ENCODE measurements around the gene ASL.
"Not testable (repeated sequence)": the region's sequence is repeated elsewhere in the genome, so short reads cannot be mapped to it uniquely, and the experiment has no call there.

ASL gene

DNA sequence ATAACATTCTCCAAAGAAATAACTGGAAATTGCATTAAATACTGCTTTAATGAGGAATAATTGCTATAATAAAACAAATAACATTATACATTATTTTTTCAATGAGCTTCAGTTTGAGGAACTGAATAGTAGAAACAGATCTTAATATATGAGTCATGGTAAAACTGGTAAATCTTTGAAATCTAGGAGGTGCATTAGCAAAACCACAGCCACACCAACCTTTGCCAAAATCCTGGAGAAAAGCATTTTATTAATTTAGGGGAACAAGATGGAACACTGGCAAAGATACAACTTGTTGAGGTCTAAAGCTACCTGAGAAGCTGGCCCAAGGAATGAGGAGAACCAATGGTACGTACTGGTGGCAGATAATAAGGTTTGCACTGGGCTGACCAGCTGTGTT, 5.4 kb upstream of the ASL start:
- no peak for DNase-seq
- Mint-ChIP-seq H3K4me1 (peaks cover 3% of the 10 kb centered on the region), H3K4me3 (no peak overlapping the region), H3K27ac (no peak overlapping the region), H3K27me3 (ENCODE audit: low read depth, poor library complexity) (peaks cover 17% of the 10 kb centered on the region), H3K36me3 (ENCODE audit: low read depth) (no peaks in the 10 kb centered on the region), H3K9me3 (peaks cover 13% of the 10 kb centered on the region)
- TF ChIP-seq, protein P1, sequence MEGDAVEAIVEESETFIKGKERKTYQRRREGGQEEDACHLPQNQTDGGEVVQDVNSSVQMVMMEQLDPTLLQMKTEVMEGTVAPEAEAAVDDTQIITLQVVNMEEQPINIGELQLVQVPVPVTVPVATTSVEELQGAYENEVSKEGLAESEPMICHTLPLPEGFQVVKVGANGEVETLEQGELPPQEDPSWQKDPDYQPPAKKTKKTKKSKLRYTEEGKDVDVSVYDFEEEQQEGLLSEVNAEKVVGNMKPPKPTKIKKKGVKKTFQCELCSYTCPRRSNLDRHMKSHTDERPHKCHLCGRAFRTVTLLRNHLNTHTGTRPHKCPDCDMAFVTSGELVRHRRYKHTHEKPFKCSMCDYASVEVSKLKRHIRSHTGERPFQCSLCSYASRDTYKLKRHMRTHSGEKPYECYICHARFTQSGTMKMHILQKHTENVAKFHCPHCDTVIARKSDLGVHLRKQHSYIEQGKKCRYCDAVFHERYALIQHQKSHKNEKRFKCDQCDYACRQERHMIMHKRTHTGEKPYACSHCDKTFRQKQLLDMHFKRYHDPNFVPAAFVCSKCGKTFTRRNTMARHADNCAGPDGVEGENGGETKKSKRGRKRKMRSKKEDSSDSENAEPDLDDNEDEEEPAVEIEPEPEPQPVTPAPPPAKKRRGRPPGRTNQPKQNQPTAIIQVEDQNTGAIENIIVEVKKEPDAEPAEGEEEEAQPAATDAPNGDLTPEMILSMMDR (IDR thresholded peaks at IDR 0.05) = no peak

DNA sequence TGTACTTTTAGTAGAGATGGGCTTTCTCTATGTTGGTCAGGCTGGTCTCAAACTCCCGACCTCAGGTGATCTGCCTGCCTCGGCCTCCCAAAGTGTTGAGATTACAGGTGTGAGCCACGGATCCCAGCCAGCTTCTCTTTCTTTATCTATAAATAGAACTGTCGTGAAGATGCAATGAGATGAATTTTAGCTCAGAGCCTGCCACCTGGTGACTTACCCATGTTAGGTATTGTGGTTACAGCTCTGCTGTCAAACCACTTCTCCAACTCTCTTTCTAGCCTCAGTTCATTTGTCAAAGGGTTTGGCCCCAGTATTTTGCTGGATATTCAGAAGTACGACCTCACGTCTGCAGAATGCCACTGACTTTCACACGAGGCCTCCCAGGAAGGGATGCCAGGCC, 3.4 kb upstream of the ASL start:
- H3K36me3 Mint-ChIP-seq (ENCODE audit: low read depth); H3K27ac Mint-ChIP-seq; H3K4me3 Mint-ChIP-seq; DNase-seq: not testable (repeated sequence)
- Mint-ChIP-seq H3K4me1 (peaks cover 12% of the 10 kb centered on the region), H3K27me3 (ENCODE audit: low read depth, poor library complexity) (peaks cover 17% of the 10 kb centered on the region), H3K9me3 (peaks cover 13% of the 10 kb centered on the region)

DNA sequence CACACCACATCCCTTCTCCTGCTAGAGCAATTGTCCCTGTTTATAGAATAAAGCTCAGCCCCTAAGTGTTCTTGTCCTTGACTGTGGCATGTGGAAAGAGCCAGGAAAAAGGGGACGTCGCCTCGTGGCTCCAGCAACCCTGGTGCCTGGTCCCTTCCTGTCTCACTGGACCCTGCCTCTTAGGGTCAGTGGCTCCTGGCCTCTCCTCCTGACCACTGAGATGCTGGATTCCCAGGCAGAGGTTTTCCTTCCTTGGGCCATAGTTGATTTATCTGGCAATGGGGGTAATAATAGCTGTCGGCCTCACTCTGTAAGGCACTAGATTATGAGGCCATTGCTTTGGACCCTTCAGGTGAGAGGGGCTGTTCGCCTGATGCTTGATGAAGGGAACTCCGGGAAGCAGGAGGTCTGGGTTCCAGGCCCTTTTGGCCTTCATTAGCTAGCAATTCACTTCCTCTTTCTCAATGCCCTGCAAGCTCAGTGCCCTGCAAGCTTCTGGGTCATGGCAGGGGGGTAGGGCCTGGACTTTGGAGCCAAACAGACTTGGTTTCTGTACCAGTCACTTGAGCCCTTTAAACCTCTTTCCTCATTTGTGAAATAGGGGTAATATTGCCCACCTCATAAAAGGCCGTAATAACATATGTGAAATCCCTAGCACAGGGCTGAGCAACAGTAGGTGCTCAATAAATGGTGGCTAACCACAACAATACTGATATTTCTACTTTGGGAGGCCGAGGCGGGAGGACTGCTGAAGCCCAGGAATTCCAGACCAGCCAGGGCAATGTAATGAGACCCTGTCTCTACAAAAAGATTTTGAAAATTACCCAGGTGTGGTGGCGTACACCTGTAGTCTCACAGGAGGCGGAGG, 1.1 kb downstream of the ASL start:
- Mint-ChIP-seq H3K27me3 (ENCODE audit: low read depth, poor library complexity) (peaks cover 11% of the 10 kb centered on the region), H3K4me1 (peaks cover 16% of the 10 kb centered on the region), H3K36me3 (ENCODE audit: low read depth) (no peaks in the 10 kb centered on the region), H3K27ac (peak overlapping the region; percentile 80), H3K9me3 (no peaks in the 10 kb centered on the region), H3K4me3 (peak overlapping the region; percentile 96)
- TF ChIP-seq, protein P1 (IDR thresholded peaks at IDR 0.05) = no peak
- DNase-seq = no peak

DNA sequence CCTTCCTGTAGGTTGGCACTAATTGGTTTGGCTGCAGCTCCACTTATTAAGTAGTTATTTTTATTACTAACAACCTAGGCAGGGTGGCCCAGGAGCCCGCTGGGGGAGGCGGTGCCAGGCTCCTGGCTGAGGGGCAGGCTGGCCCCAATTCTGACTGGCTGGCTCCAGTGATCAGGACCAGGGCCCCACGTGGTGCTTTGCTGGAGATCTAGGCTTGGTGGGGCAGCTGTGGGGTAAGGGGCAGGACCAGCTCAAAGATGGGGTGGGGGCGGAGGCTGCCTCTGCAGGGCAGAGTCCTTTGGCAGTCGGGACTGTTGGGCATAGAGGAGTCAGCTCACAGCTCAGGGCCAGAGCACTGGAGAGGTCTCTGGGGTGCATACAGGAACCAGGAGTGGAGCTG, 2.4 kb downstream of the ASL start:
- Mint-ChIP-seq H3K36me3 (ENCODE audit: low read depth) (peaks cover 10% of the 10 kb centered on the region), H3K9me3 (no peaks in the 10 kb centered on the region), H3K27ac (no peak overlapping the region), H3K4me1 (peaks cover 16% of the 10 kb centered on the region), H3K27me3 (ENCODE audit: low read depth, poor library complexity) (peaks cover 7% of the 10 kb centered on the region), H3K4me3 (peak overlapping the region; percentile 77)
- TF ChIP-seq, protein P1 (IDR thresholded peaks at IDR 0.05) = no peak
- DNase-seq = no peak

DNA sequence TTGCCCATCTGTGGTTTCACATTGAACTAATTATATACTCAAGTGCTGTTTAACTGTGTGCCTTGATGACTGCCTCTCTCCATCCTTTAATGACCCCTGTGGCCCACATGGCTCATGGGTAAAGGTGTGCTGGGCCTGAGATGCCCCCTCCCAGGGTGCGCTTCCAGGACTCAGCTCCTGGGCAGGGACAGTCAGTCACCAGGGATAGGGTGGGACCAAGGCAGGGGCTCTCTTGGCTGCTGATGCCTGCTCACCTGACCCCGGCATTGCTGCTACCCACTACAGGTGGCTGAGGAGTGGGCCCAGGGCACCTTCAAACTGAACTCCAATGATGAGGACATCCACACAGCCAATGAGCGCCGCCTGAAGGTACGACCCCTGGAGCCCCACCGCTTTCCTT, 6.5 kb downstream of the ASL start:
- Mint-ChIP-seq H3K36me3 (ENCODE audit: low read depth) (peaks cover 14% of the 10 kb centered on the region), H3K27me3 (ENCODE audit: low read depth, poor library complexity) (no peaks in the 10 kb centered on the region), H3K27ac (no peak overlapping the region), H3K4me3 (no peak overlapping the region), H3K9me3 (no peaks in the 10 kb centered on the region), H3K4me1 (peaks cover 15% of the 10 kb centered on the region)
- TF ChIP-seq, protein P1 (IDR thresholded peaks at IDR 0.05) = no peak
- no peak for DNase-seq

DNA sequence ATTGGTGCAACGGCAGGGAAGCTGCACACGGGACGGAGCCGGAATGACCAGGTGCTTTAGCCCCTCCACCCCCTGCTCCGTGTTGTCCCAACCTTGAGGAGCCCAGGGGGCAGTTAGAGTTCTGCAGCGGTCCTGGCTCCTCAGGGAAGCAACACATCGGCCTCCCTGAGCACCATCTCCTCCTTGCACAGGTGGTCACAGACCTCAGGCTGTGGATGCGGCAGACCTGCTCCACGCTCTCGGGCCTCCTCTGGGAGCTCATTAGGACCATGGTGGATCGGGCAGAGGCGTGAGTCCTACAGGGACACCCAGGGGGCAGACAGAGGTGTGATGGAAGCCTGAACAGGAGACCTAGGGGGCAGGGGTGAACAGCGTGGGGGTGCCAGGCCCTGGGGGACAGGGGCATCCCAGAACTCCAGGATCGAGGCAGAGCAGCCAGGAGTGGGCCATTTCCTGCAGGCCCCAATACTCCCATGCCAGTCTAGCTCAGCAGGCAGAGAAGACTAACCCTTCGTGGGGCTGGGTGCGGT, 7.3 kb downstream of the ASL start:
- Mint-ChIP-seq H3K4me1 (peaks cover 13% of the 10 kb centered on the region), H3K27me3 (ENCODE audit: low read depth, poor library complexity) (no peaks in the 10 kb centered on the region), H3K27ac (no peak overlapping the region), H3K4me3 (no peak overlapping the region), H3K36me3 (ENCODE audit: low read depth) (peaks cover 14% of the 10 kb centered on the region), H3K9me3 (no peaks in the 10 kb centered on the region)
- DNase-seq = no peak
- TF ChIP-seq, protein P1 (IDR thresholded peaks at IDR 0.05) = no peak

Measured in nephron progenitor cell (in vitro differentiated cells).